ENCODE data around the gene ABCA13.
A peak's percentile ranks its signal among the peaks of the same experiment; 100 is the strongest.
"Not testable (repeated sequence)": the region's sequence is repeated elsewhere in the genome, so short reads cannot be mapped to it uniquely, and the experiment has no call there.

Gene ABCA13

DNA sequence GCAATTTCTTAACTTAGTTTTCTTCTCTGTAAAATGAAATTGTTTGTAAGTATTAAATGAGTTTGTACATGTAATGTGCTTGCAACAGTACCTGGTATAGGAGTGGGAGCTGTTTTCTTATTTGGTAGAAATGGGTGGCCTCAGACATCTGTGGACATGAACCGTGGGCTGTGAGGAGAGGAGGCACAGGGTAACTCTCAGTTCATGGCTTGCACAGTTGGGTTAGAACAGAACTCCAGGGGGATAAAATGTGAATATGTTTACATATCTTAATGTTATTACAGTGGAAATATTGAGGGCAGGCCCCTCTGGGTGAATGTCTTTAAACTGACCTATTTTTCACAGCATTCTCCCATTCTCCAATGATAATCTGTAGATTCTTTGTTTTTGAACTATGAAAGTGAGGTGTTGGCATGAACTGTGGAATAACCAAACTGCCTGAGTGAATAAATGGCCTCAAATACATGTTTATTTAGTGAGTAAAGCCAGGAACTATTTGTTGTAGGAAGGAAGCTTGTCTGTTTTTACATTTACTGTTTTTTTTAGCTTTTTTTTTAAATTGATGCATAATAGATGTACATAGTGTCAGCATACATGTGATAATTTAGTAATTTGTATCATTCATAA lies 2.6 kb downstream of the ABCA13 start:
- DNase-seq, result peak; percentile 11

- DNase-seq, result no peak
These were observed 3.8 kb downstream of the ABCA13 start for GRCh38 chr7:48175019-48175418.

DNA sequence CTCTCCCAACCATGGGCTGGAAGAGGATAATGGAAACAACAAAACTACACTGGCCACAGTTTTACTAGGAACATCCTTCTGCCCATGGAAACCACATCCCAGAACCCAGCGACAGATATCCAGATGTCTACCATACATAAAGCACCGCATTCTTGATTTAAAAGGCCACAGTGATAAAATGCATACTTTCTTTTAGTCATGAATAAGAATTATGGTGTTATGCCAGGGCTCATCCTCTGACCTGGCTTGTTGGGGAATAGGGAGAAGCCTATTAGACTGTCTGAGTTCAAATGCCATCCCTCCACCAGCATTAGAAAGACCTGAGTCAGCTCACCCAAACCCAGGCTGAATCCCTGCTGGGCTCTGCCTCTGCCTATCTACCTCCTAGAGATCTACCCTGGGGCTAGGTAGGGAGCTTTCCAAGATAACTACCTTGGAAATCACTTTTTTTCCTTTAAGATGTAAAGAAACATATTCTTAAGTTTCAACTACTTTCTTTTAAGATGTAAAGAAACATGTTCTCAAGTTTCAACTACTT lies 5.2 kb downstream of the ABCA13 start:
- no peak for DNase-seq

DNA sequence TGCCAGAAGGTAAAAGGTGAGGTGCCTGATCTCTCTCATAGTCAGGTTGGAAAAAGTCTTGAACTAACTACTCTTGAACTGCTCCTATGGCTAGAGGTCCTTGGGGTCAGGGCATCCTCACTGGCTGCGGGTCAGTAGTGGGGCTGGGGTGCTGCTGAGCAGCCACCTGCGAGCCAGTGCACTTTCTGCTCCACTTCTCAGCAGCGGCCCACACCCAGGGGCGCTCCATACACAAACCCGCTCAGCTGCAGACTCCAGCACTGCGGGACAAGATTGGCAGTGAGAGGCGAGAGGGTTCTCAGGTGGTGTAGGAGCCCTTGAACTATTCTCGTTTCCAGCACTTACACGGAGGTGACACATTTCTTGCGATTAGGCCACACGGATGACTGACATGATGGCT lies 6.0 kb downstream of the ABCA13 start:
- DNase-seq, result no peak

DNA sequence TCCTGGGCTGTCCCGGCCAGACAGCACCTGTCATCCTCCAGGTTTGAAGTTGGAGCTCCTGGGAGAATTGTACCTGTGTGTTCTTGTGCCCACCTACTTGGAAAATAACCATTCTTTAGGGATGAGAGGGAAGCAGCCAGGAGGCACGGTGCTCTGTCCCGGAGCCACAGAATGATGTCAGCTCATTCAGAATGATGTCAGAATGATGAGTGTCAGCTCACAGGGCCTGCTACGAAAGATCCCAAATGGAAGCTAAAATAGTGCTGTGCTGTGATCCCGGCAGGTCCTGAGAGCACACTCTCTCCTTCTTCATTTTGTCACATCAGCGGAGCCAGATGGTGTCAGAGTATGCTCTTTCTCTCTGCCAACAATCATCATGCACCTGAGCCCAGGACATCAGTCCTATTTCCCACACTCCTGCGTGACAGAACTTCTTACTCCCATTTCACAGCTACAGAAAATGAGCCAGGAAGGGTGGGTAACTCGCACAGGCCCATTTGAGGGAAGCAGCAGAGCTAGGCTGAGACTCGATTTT lies 8.3 kb downstream of the ABCA13 start:
- DNase-seq, result no peak

GRCh38 chr7:48180981-48181380 lies 9.7 kb downstream of the ABCA13 start:
- DNase-seq, result peak; percentile 73

DNA sequence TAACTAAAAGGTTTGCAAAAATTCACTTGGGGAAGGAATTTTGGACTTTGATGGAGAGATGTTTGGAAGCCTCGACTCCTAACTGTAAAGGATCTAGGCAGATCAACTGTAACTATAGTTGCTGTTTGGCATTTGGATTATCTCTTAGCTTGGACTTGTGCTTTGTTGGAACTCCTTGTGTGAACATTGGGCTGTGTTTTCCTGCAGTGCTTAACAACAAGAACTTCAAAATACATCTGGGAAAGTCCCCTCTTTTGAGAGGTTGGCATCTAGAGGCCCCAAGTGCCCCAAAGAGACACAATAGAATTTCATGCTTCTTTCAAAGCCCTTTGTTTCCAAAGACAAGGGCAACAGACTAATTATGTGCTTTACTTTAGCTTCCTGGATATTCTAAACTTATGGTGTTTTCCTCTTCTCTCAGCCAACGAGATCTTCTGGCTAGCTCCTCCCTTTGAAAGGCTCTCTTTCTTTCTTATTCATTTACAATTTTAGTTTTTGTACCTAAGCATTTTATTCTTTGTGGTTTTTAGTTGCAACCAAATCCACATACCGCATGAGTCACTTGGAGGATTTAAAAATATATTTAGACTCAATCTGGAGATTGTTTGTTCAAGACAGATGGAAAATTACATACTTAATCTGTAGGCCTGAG lies 11.6 kb downstream of the ABCA13 start:
- peak; percentile 55 for DNase-seq

GRCh38 chr7:48183370-48183743 lies 12.1 kb downstream of the ABCA13 start:
- DNase-seq, result peak; percentile 33

DNA sequence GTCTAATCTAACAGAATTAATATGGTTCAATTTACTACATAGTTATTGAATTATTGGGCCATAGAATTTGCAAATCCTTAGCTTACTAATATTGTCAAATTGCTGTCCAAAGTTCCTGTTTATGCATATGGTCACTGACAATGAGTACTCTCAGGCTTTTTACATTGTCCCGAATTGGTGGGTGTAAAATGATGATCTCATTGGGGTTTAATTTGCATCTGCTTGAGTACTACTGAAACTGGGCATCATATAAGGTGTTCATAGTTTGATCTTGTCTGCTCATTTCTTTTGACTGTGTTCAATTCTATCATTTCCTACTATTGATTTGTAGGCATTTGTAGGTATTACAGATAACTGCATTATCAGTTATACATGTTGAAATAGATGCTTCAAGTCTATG lies 12.7 kb downstream of the ABCA13 start:
- DNase-seq, result no peak

- DNase-seq, result peak; percentile 19
These were observed 17.7 kb downstream of the ABCA13 start for GRCh38 chr7:48188776-48189520.

- DNase-seq, result no peak
These were observed 21.7 kb downstream of the ABCA13 start for GRCh38 chr7:48192996-48193395.

DNA sequence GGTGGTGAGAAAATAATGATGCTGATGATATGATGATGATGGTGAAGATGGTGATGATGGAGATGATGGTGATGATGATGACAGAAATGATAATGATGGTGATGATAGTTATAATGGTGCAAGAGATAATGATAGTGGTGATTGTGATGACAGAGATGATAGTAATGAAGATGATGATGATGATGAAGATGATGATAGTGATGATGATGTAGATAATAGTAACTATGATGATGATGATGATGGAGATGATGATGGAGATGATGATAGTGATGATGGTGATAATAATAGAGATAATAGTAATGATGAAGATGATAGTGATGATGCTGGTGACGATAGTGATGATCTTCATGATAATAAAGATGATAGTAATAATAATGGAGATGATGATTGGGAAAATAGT lies 22.2 kb downstream of the ABCA13 start:
- no peak for DNase-seq

DNA sequence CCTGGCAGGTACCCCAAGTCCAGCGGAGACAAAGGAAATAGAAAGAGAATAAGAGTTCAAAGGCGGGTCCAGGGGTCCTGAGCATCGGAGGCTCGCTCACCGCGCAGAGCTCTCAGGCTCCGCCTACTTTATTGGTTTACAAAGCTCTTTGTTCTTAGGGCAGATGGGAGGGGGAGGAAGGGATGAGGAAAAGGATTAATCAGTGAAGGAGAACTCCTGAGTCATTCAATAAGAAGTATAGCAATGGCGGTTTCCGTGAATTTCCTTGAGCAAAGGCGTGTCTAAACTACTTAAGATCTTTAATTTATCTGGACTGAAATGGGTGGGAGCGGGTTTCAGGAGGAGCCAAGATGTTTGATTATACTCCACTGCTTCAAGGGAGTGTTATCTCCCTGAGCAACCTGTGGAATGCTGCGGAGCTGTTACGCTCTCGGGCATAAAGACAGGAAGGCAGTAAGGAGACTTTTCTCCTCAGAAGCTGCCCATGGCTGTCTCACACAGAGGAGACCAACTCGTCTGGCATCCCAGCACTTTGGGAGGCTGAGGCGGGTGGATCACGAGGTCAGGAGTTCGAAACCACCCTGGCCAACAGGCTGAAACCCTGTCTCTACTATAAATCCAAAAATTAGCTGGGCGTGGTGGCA lies 29.8 kb downstream of the ABCA13 start:
- DNase-seq, result not testable (repeated sequence)

DNA sequence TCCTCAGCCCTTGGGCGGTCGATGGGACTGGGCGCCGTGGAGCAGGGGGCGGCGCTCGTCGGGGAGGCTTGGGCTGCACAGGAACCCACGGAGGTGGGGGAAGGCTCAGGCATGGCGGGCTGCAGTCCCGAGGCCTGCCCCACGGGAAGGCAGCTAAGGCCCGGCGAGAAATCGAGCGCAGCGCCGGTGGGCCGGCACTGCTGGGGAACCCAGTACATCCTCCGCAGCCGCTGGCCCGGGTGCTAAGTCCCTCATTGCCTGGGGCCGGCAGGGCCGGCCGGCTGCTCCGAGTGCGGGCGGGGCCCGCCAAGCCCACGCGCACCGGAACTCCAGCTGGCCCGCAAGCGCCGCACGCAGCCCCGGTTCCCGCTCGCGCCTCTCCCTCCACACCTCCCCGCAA lies 31.7 kb downstream of the ABCA13 start:
- DNase-seq, result not testable (repeated sequence)

GRCh38 chr7:48207155-48207675 lies 36.0 kb downstream of the ABCA13 start:
- DNase-seq, result no peak

GRCh38 chr7:48209004-48209600 lies 37.8 kb downstream of the ABCA13 start:
- DNase-seq, result no peak

DNA sequence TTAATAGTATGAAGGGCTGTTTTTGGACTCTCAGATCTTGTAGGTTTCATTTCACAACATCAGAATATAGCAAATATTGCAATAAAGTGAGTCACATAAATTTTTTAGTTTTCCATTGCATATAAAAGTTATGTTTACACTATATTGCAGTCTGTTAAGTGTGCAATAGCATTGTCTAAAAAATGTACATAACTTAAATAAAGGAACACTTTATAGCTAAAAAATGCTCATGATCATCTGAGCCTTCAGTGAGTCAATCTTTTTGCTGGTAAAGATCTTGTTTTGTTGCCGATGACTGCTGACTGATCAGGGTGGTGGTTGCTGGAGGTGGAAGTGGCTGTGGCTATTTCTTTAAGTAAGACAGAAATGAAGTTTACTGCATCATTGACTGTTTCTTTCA lies 42.0 kb downstream of the ABCA13 start:
- no peak for DNase-seq

DNA sequence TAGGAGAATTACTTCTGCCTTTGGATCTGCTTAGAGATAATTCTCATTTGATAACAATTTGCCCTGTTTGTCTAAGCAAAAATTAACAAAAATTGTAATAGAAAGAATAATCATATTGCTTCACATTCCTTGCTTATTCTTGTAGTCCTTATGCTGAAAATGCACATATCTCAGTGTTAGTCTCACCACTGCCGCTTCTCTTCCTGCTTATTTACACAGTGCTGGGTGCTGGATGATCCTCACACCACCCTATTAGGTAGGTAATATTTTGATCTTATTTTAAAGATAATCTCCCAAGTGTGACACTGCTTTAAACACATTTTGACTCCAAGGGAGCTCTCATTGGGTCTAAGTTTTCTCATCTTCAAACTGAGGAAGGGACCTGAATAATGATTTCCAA lies 46.0 kb downstream of the ABCA13 start:
- no peak for DNase-seq

- no peak for DNase-seq
These were observed 46.5 kb downstream of the ABCA13 start for GRCh38 chr7:48217753-48218152.

GRCh38 chr7:48224042-48224441 lies 52.8 kb downstream of the ABCA13 start:
- no peak for DNase-seq

DNA sequence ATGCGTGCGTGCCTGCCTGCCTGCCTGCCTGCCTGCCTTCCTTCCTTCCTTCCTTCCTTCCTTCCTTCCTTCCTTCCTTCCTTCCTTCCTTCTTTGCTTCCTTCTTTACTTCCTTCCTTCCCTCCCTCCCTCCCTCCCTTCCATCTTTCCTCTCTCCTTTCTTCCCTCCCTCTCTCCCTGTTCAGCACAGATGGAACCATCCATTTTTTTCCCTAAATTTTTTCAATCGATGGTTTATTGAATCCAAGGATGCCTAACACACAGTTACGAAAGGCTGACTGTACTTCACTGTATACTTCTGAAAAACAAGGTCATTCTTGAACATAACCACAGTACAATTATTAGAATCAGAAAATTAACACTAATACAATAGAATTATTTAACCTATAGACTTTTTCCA lies 53.8 kb downstream of the ABCA13 start:
- no peak for DNase-seq

DNA sequence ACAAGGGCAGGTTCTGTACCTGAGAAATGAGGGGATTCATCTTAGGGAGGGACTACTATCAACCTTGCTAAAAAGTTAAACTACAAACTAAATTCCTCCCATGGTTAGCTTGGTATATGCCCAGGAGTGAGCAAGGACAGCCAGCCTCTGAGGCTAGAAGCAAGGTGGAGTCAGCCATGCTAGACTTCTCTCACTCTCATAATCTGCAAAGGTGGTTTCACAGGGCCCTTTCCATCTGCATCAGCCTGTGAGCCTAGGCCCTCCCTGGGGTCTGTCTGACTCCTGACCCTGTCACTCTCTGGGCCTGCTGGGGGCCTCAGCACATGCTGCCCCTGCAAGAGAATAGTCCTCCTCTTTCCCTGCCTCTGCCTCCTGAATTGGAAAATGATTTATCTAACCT lies 66.1 kb downstream of the ABCA13 start:
- no peak for DNase-seq

GRCh38 chr7:48242846-48243245 lies 71.6 kb downstream of the ABCA13 start:
- DNase-seq, result no peak

Measured in fibroblast of skin of right quadriceps (primary cell).